HPDE6-E6E7 (cell line): Measurements from ENCODE around the gene CHD1L.
"Not testable (repeated sequence)": the region's sequence is repeated elsewhere in the genome, so short reads cannot be mapped to it uniquely, and the experiment has no call there.

ENCODE experiments used
- DNase-seq: peaks from one replicate; pipeline ENCODE4 v3.0.0; 2011; ENCODE audit warnings: missing footprints; ENCODE audit errors: extremely low spot score

The CHD1L gene

DNA sequence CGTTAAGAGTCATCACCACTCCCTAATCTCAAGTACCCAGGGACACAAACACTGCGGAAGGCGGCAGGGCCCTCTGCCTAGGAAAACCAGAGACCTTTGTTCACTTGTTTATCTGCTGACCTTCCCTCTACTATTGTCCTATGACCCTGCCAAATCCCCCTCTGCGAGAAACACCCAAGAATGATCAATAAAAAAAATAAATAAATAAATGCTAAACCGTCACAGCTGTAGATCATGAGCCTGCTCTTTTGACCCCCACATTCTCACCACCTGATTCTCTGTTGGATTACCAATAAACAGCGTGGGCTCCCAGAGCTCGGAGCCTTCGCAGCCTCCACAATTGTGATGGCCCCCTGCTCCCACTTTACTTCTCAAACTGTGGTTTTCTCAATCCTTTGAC lies 8.6 kb upstream of the CHD1L start:
- not testable (repeated sequence) for DNase-seq

DNA sequence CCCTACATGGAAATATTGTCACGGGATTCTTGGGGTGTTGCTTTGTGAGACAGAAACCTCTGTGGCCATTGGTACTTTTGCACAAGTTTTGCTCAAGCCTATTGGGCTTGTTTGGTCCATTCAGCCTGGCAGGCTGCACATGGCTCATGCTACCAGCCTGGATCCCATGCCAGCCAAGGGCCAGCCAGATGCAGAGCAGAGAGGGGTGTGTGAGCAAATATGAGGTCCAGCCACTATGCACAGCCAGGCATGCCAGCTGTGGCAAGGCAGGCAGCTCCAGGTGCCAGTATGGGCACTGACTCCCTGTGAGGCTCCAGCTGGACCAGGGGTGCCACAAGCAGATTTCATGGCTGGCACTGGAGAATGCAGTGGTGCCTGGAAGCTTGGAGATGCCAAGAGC lies 6.7 kb upstream of the CHD1L start:
- no peak for DNase-seq

GRCh38 chr1:147236448-147236847 lies 6.0 kb upstream of the CHD1L start:
- no peak for DNase-seq

DNA sequence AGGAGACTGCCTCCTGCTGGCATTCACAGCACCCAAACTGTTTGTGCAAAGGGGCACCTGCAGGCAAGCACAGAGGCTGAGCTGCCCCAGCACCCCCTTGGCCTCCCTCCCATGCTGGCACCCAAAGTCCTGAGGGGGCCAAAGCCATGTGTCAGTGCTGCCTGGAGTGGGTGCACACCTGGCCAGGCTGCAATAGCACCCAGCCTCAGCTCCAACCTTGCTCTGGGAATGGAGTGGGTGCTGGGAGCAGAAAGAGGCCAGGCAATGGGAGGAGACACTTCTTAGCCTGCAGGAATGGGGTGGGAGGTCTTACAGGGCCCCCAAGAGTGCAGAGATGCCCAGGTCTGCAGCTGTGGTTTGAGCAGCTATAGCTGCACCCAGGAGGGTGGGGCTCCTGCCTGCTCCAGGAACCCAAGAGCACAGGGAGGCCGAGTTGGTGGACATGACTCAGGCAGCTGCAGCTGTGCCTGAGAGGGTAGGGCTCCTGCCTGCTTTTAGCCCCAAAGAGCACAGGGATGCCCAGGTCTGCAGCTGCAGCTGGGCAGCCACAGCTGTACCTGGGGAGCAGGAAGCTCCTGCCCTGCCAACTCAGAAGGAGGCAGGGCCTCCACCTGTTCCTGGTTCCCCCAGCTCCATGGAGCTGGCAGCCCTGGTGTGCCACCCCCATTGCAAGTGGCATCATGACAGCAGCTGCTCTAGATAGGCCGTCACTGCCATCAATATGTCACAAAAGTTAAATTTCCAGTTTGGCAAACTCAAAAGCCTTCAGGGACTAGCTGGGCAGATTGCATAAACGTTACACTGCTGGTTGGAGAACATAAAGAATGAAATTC lies 5.3 kb upstream of the CHD1L start:
- DNase-seq: peak; percentile 42

- peak; percentile 59 for DNase-seq
These were observed 4.2 kb upstream of the CHD1L start for GRCh38 chr1:147238053-147238902.

- no peak for DNase-seq
These were observed 3.3 kb upstream of the CHD1L start for GRCh38 chr1:147238925-147239820.

GRCh38 chr1:147240131-147240721 lies 2.3 kb upstream of the CHD1L start:
- DNase-seq: not testable (repeated sequence)

GRCh38 chr1:147241934-147242448 lies 493 bp upstream of the CHD1L start:
- no peak for DNase-seq

DNA sequence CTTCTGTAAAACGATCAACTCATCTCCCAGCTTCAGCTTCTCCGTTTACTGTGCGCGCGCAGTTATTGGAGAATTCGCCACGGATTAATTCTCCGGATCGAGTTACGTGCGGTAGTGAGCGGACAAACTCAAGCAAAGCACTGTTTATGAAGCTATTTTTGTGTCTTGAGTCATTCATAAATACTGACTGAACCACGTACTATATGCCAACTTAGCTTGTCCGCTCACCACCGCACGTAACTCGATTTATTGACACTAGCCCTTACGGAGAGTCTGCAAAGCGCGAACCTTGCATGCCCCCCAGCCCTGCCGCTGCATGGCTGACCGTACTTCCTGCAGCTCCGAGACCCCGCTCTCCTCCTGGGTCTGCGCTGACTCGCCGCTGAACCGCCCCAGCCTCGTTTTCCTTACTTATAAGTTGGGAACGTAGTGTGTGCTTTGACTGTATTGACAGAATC lies 773 bp downstream of the CHD1L start:
- DNase-seq: no peak

GRCh38 chr1:147243841-147244240 lies 1.4 kb downstream of the CHD1L start:
- no peak for DNase-seq

DNA sequence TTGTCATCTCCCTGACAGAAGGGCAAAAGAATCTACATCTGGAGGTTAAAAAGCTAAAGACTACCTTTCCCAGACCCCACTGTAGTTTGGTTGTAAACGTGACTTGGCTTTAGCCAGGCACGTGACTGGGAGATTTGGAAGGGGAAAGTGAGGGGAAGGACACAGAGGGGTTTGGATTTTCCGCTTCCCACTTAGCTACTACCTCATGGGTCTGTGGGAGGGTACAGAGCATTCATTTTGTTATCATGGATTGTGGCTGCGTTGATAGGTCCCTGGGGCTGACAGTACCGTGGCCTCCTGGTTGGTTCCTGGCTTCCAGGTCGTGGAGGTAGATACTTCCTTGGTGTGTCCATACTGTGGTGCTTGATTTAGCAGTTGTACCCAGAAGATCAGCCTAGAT lies 2.6 kb downstream of the CHD1L start:
- no peak for DNase-seq

DNA sequence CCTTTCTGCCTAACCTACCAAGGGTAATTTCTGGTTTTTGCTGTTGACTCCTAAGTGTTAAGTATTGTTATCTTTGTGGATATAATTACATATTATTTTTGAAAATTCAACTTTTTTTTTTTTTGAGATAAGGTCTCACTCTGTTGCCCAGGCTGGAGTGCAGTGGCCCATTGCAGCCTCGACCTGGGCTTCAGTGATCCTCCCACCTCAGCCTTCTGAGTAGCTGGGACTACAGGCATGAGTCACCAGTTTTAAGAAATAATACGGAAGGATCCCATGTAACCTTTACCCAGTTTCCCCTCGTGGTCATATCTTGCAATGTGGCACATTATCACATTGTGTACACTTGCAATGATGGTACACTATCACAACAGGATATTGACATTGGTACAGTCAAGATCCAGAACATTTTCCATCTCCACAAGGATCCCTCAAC lies 3.1 kb downstream of the CHD1L start:
- no peak for DNase-seq

GRCh38 chr1:147246044-147246690 lies 3.7 kb downstream of the CHD1L start:
- no peak for DNase-seq

GRCh38 chr1:147246910-147247655 lies 4.6 kb downstream of the CHD1L start:
- no peak for DNase-seq

GRCh38 chr1:147247656-147248238 lies 5.3 kb downstream of the CHD1L start:
- no peak for DNase-seq

- no peak for DNase-seq
These were observed 10.1 kb downstream of the CHD1L start for GRCh38 chr1:147252540-147252939.

DNA sequence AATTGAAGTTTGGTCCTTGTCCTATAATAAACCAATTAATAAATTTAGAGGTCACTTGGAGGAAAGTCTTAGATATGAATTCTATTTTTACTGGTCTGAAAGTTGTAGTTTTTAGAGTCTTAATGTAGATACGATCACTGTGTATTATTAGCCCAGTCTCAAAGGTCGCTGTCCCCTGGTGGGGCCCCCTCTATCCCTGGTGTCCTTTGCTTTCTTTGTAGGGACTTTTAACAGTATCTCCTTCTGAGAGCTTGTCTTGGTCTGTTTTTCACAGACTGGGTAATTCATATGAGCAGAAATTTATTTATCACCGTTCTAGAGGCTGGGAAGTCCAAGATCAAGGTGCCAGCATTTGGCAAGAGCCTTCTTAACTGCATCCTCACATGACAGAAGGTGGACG lies 18.5 kb downstream of the CHD1L start:
- no peak for DNase-seq

DNA sequence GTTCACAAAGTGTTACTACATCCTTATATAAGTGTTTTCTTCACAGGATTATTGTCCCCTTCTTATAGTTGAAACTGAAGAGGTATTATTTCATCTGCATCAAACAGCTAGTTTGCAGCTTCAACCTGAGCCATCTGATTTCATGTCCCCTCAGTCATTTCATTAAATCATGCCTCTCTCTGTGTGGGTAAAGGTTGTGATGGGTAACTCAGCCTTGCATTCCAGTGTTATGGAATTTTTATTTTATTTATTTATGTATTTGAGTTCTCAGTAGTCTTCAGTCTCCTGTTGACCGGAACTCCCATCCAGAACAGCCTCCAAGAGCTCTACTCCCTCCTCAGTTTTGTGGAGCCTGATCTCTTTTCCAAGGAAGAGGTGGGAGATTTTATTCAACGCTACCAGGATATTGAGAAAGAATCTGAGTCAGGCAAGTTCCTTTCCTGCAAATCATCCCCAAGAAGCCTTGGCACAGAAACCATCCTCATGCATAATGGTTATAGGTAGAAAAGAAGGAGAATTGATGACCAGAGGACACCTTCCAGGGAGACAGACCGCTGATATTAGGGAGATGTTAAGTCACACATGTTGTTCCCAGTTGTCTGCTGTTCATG lies 21.8 kb downstream of the CHD1L start:
- peak; percentile 31 for DNase-seq

- no peak for DNase-seq
These were observed 23.9 kb downstream of the CHD1L start for GRCh38 chr1:147266381-147266780.
